GM18502 (cell line): ENCODE measurements around the gene OLFM3.

Experiments used
- ATAC-seq: cut with Tn5 transposase; IDR thresholded peaks from one replicate; pipeline ENCODE4 v1.9.1; 2021; ENCODE audit warnings: mild to moderate bottlenecking; ENCODE audit not compliant: unreplicated experiment, poor library complexity

OLFM3 gene

DNA sequence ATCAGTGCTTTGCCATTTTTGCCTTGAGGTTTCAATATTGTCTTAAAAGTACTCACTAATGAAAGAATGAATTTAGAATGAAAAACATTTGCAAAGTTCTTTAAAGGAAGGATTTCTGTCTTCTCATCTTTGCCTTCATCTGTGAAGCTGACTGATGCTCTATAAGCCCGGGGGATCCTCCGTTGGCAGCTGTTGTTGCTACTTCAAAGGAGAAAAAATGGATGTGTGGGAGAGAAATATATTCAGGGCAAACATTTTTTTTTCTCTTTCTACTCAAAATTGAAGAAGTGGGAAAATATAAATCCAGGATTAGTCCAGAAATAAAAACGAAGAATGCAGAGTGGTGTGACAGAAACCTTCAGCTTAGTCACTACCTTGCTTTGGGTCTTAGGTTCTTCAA lies 142.5 kb downstream of the OLFM3 start:
- no peak for ATAC-seq

DNA sequence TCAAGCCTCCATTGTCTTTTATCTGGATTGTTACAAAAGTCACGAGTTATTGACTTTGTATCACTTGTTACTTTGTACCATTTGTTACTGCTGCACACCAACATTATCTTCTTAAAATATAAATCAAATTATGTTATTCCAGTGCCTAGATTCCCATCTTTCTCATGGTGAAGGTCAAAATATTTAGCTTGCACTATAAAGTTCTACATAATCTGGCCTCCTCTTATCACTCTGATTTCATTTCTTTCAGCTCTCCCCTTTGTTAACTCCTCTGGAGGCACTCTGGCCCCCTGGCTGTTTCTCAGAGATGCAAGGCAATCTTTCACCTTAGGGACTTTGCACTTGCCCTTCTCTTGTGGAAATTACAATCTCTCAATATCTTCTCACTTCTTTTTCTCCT lies 143.8 kb downstream of the OLFM3 start:
- ATAC-seq = no peak

DNA sequence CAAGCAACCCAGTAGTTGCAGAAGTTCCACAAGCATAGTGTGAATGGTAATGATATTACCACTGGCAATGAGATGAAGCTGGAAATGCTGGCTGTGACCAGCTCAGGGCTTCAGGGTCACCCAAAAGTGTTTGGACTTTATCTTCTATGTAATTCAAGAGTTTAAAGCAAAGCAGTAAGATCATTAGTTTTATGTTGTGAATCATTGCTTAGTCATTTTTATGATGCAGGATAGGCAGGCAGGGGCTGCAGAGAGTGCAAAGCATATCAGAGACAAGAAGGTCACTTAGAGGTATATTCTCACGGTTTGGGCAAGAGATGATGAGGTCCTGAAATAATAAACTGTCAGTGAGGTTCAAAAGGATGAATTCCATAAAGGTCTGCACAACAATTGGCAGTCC lies 147.4 kb downstream of the OLFM3 start:
- ATAC-seq = no peak

DNA sequence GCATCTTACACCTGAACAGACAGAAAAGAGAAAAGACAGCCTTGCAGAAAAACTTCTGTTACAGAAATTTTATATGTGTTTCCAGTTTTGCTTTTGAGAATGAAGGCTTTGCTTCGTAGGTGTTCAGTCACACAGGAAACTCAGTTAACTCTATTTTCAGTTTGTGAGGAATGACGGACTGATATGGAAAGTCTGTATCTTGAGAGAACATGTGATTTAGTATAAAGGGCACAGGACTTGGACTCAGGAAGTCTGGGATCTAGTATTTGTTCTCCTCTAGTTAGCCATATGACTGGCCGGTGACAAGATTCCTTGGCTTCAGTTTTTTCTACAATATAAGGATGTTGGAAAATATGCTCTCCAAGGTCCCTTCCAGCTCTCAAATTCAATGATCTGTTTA lies 149.1 kb downstream of the OLFM3 start:
- no peak for ATAC-seq

DNA sequence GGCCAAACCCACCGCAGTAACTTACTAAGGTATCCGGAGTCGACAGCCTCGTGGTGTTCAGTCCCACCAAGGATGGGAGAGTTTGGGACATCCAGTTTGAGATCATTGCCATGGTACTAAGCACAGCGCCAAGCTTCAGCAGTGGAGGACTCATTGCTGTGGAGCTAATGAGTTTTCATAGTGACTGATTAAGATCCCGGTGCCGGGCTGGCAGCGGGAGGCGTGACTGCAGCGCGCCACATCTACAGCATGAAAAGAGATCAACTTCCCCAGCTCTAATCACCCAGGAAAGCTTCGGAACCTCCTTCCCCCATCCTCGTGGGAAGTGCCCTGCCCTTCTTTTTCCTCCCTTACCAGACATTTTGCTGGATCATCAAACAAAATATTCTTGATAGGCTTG lies 149.9 kb downstream of the OLFM3 start:
- no peak for ATAC-seq

DNA sequence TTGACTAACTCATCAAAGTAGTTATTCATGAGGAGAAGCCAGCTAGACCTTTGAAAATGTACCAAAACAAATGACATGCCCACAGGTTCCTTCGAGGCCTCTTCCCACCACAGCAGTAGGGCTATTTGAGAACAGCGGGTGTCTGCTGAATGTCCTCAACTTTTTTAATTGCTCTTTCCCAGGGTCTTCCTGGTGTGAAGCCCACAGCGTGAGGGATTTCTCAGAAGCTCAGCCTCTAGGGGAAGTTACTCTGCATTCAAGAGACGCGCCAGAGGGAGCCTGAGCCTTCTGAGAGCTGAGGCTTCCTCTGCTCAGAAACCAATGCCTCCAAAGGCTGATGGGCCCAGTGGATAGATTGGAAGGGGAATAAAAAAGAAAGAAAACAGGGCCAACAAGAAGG lies 153.6 kb downstream of the OLFM3 start:
- ATAC-seq = no peak

DNA sequence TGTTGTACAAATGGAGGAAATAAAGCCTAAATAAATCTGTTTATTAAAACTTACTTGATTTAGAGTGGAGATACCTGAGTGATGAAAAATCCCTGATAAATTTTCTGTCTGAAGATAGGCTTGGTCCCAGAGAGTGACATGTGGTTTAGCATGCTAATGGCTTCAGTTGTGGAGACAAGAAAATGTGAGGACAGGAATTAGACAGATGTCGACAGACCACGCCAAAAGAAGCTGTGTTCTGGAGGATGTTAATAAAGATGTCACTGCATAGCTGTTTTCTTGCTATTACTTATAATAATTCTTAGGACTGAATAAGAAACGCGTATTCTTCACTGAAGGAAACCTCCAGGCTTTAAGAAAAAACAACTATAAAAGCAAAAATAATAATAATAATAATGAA lies 154.9 kb downstream of the OLFM3 start:
- no peak for ATAC-seq

DNA sequence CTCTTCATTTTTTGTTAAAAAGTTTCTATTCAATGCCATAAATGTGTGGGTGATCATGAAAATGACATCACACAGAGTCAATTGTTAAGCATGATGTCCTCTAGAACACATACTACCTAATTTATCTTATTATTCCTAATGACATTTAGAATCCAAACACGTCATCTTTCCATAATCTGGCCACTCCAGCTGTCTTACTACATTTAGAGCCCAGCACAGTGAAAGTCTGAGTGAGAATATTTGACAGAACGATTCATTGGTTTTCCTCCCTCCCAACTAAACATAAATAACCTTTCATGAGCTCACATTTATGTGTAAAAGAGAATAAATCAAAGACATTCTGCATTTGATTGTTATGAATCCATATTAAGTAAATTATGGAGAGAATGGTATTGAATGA lies 160.7 kb downstream of the OLFM3 start:
- no peak for ATAC-seq

DNA sequence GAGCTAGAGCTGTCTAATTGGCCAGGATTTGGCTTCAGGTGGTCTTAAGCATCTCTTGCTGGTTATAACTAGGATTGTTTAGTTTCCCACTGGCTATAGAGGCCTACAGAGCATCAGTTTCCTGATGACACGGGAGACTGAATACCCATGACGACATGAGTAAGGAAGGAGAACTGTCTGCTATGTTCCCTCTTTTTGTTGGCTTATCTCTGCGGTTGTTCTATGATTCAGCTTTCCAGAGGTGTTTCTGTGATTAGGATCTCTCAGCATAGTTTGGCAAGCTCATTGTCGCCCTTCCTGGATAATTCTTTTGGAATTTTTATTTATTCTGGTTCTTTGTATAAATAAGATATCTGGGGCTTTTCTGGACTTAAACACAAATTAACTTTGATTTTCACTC lies 163.4 kb downstream of the OLFM3 start:
- ATAC-seq = no peak

DNA sequence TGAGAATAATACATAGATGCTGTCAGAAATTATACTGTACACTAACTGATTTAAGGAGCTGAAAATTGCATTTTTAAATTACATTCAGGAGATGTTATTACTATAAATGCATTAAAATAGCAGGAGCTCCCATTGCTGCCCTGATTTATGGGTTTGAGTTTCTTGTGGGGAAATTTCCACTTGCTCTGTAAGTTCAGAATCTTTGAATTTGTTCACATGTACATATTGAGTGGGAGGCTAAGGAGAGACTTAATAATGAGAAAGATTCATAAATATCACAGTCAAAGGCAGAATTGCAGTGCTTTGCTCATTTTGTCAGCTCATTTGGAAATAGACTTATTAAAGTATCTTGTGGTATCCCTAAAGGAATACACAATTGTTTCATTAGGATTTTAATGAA lies 170.3 kb downstream of the OLFM3 start:
- no peak for ATAC-seq

DNA sequence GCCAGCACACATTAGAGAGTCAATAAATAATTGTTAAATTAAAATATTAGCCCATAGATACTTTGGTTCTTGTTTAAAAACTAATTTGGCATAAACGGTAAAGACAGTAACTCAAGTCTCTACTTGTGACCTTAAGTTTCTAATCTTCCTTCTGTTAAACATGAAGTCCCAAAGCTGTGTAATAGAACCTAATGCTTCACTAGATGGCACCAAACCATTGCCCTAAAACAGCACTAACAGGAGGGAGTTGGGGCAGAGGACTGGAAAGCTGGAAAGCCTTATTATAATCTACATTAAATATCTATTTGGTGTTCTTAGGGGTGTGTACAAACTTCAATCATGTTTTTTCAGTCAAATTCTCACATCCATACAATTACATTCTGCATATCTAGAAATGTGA lies 176.7 kb downstream of the OLFM3 start:
- peak; percentile 57 for ATAC-seq

DNA sequence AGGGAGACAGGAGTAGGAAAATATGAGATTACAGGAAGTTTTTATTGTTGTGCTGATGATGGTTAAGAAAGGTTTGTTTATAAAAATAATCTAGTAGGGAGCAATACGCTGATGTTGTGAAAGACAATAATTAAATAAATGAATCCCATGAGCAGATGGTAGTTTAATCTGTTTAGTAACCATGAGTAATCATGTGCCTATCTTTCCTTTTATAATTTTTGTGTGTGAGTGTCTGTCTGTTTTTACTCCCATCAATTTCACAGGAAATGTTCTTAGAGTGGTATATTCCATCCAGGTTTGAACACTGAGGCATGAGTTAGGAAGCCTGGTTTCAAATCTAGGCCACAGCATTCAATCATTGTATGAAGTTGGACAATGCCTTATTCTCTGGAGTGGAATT lies 180.5 kb downstream of the OLFM3 start:
- ATAC-seq = no peak

DNA sequence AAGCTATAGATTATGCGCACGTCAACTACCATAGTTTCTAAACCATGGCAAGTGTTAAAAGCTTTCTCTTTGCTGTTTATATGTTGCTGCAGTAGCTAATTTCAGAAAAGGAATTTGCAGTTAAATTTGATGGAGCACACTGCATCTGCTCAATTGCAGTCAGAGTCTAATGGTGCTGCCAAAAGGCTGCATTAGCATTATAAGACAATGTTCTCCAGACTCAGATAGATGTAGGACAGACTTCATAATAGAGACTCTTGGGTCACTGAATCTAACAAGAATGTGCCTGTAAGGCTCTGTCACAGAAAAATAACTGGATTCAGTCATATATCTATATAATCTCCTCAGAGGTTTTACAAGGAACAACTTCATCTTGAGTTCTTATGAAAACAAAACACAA lies 198.3 kb downstream of the OLFM3 start:
- ATAC-seq = no peak

DNA sequence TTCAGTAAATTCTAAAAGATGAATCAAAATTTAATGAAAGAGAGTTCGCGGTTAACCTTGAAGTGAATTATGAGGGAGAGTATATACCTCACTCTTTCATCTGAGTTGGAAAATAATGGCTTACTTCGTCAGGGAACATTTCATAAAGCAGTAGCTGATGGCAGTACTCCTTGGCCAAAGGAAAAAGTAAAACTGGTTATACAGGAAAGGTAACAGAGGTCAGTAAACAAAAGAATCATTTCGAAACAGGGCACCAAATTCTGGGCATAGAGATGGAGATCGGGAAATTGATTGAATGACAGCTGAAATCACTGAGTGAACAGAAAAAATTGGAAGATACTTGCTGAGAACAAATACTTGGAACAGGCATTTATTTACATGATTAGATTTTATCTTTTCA lies 199.0 kb downstream of the OLFM3 start:
- no peak for ATAC-seq

DNA sequence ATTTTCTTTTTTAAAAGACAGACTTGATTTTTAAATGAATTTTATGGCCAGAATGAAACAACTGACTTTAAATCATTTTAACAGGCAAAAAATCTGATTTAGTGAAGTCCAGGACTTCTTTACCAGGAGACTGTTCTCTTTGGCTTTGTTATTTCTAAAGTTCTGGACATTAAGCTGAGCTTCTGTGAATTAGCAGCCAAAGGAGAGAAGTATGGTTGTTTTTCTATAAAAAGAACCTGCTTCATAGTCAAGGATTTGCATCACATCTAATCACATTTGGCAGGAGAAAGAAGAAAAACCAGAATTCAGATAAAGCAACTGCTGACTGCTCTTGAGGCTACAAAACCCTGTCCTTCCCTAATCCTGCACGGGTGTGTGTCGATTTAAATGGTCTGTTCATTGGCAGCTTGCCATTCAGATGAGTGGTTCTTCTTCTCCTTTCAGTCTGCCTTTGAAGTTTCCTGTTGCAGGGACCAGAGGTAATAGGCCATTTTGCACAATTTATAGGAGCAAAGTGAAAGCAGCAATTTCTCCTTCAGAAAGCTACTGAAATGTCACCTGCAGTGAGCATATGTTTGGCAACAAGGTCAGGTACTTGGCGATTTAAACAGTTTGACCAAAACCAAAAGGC lies 215.4 kb downstream of the OLFM3 start:
- no peak for ATAC-seq

DNA sequence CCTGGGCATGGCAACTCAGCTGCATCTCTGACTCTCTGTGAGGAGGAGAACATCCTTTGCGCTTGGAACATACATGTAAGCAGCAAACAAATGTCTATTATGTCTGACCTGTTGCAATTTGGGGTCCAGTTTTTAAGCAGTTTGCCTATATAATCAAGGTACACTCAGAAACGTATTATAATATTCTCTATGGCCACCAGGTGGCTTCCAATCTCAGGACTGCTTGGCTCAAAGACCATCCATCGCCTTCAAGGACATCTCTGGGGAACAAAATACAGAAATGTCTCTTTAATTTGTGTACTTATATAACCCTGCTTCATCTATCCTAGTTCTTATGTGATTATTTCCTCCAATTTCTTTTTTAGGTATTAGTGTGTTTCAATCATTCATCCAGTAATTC lies 227.2 kb downstream of the OLFM3 start:
- ATAC-seq = peak; percentile 93

DNA sequence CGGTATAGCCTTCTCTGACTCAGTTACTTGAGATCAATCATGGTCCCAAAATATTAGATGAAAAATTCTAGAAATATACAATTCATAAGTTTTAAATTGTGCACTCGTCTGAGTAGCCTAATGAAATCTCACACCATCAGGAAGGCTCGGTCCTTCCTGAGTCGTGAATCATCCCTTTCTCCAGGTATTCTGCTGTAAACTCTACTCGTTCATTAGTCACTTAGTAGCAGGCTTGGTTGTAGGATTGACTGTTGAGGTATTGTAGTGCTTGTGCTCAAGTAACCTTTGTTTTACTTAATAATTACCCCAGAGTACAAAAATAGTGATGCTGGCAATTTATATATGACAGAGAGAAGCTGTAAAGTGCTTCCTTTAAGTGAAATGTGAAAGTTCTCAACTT lies 238.7 kb downstream of the OLFM3 start:
- ATAC-seq = no peak

DNA sequence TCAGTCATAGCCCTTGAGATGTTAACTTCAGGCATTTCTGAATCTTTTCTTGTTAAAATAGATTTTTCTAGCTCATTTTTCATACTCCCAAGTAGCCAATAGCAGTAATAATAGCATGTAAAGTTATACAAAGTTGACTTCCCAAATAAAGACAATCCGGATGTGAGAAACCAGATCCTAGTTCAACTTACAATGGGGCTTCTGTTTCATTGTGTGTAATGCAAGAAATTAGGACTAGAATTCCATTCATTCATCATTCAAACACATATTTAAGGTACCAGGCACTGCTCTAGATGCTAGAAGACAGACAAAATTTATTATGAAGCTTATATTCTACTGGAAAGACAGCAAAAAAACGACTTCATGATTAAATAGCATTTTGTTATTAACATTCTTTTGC lies 240.3 kb downstream of the OLFM3 start:
- no peak for ATAC-seq
